HepG2 (cell line): ENCODE data around the gene EIF5. TPM values are rescaled to one million over a fixed set of nuclear protein-coding genes. Genes with fewer than 3 reads are reported as not detected.

Source experiments
- GATA4 ChIP-seq: sonication (generic); IDR thresholded peaks from 2 replicates; pipeline ENCODE4 v1.6.1; 2016; ENCODE audit warnings: antibody characterized with exemption, low read depth, borderline replicate concordance
- HDAC2 ChIP-seq: sonication (generic); formaldehyde crosslinking; IDR thresholded peaks from 2 replicates; pipeline ENCODE4 v1.4.0; 2020; ENCODE audit warnings: missing genetic modification reagents
- KLF9 ChIP-seq: IDR thresholded peaks from 2 replicates; pipeline ENCODE4 v1.6.1; 2016; ENCODE audit warnings: low read depth
- PBX2 ChIP-seq: IDR thresholded peaks from 2 replicates; pipeline ENCODE4 v1.6.1; 2016; ENCODE audit warnings: control low read depth
- RCOR2 ChIP-seq: IDR thresholded peaks from 2 replicates; pipeline ENCODE4 v1.6.1; 2016; ENCODE audit warnings: missing biosample characterization, missing genetic modification reagents
- ZMYM3 ChIP-seq: sonication (generic); formaldehyde crosslinking; IDR thresholded peaks from 2 replicates; pipeline ENCODE4 v1.5.1; 2020; ENCODE audit warnings: mild to moderate bottlenecking, missing genetic modification reagents
- ZNF180 ChIP-seq: sonication (generic); formaldehyde crosslinking; IDR thresholded peaks from 2 replicates; pipeline ENCODE4 v1.4.0; 2020; ENCODE audit warnings: low read depth, missing genetic modification reagents, borderline replicate concordance
- ZNF33B ChIP-seq: sonication (generic); formaldehyde crosslinking; IDR thresholded peaks from 2 replicates; pipeline ENCODE4 v1.5.1; 2020; ENCODE audit warnings: mild to moderate bottlenecking, missing genetic modification reagents
- ZNF709 ChIP-seq: sonication (generic); formaldehyde crosslinking; IDR thresholded peaks from 2 replicates; pipeline ENCODE4 v1.5.0; 2020; ENCODE audit warnings: mild to moderate bottlenecking, missing genetic modification reagents
- ZNF780A ChIP-seq: sonication (generic); formaldehyde crosslinking; IDR thresholded peaks from 2 replicates; pipeline ENCODE4 v1.8.0; 2022; ENCODE audit warnings: mild to moderate bottlenecking, missing genetic modification reagents, moderate library complexity
- polyA plus RNA-seq, 8 experiments: library from polyadenylated mRNA; depleted of rRNA in 3 of 8; stranded (reverse) in 7 of 8; unstranded in 1 of 8; fragments of >200 nt; fragmentation: Illumina TruSeq in 4 of 8; extraction: Trizol in 4 of 8; gene quantifications; 2 replicates each; pipeline versions ENCODE4 v1.2.1 to v1.2.3, GENCODE V29; 2011 to 2016; ENCODE audit warnings: low read depth in 4 of 8, missing spikeins in 1 of 8, mixed read lengths in 1 of 8; ENCODE audit not compliant: insufficient read depth in 1 of 8
- total RNA-seq, 5 experiments: library from RNA; depleted of rRNA; stranded (reverse); fragments of >200 nt; fragmentation: Illumina TruSeq; extraction: Trizol; gene quantifications; 2 replicates each; pipeline ENCODE4 v1.2.3, GENCODE V29; 2016; ENCODE audit warnings: low read depth in 1 of 5
- TF ChIP-seq, protein P1 (sequence below): sonication (generic); formaldehyde crosslinking; IDR thresholded peaks from 2 replicates; pipeline ENCODE4 v1.4.0; 2020; ENCODE audit warnings: missing genetic modification reagents, borderline replicate concordance
- TF ChIP-seq, protein P2 (sequence below): IDR thresholded peaks from 2 replicates; pipeline ENCODE4 v1.4.0; 2020; ENCODE audit warnings: mild to moderate bottlenecking, missing genetic modification reagents
- TF ChIP-seq, protein P3 (sequence below): sonication (generic); formaldehyde crosslinking; IDR thresholded peaks from 2 replicates; pipeline ENCODE4 v1.8.0; 2022; ENCODE audit warnings: missing genetic modification reagents, mild to moderate bottlenecking, borderline replicate concordance
- TF ChIP-seq, protein P4 (sequence below): IDR thresholded peaks from 2 replicates; pipeline ENCODE4 v1.6.1; 2016; ENCODE audit warnings: low read depth, borderline replicate concordance
- TF ChIP-seq, protein P5 (sequence below): sonication (generic); formaldehyde crosslinking; conservative IDR thresholded peaks from 2 replicates; pipeline ENCODE4 v1.5.0; 2020; ENCODE audit warnings: missing genetic modification reagents

The EIF5 gene
- total and polyA plus RNA-seq, 2 of the 13 experiments (the other 11 are each of a cell fraction or from before 2014, with no cell fraction given), result 189 to 281 TPM

DNA sequence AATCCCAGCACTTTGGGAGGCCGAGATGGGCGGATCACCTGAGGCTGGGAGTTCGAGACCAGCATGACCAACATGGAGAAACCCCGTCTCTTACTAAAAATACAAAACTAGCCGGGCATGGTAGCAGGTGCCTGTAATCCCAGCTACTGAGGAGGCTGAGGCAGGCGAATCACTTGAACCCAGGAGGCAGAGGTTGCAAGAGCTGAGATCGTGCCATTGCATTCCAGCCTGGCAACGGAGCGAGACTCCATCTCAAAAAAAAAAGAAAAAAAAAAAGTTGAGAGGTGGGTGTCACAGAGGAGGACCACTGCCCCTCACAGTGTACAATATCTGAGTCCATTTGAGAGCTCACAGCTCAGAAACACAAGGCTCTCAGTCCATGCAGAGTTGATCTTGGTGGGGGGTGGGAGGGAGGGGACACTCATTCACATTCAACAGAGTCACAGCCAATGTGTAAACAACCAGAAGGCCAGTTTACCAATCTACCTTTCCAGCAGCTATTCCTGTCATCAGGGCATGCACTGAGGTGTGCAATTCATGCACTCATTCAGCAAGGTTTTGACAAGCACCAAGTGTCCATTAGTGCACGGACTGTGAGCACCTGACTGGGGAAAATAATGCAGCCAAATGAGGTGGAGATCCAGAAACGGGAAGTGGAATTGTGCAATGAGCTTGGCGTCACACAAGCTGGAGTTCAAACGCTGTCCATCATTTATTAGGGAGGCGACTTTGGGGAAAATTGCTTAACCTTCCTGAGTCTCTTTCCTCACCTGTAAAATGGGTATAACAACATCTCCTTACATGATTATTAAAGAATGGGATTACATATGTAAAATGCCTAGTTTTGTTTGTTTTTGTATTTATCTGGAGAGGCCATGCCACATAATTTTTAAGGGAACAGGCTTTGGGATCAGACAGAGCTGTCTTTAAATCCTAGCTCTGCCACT, 4.4 kb upstream of the EIF5 start (continued):
- TF ChIP-seq, protein P1, sequence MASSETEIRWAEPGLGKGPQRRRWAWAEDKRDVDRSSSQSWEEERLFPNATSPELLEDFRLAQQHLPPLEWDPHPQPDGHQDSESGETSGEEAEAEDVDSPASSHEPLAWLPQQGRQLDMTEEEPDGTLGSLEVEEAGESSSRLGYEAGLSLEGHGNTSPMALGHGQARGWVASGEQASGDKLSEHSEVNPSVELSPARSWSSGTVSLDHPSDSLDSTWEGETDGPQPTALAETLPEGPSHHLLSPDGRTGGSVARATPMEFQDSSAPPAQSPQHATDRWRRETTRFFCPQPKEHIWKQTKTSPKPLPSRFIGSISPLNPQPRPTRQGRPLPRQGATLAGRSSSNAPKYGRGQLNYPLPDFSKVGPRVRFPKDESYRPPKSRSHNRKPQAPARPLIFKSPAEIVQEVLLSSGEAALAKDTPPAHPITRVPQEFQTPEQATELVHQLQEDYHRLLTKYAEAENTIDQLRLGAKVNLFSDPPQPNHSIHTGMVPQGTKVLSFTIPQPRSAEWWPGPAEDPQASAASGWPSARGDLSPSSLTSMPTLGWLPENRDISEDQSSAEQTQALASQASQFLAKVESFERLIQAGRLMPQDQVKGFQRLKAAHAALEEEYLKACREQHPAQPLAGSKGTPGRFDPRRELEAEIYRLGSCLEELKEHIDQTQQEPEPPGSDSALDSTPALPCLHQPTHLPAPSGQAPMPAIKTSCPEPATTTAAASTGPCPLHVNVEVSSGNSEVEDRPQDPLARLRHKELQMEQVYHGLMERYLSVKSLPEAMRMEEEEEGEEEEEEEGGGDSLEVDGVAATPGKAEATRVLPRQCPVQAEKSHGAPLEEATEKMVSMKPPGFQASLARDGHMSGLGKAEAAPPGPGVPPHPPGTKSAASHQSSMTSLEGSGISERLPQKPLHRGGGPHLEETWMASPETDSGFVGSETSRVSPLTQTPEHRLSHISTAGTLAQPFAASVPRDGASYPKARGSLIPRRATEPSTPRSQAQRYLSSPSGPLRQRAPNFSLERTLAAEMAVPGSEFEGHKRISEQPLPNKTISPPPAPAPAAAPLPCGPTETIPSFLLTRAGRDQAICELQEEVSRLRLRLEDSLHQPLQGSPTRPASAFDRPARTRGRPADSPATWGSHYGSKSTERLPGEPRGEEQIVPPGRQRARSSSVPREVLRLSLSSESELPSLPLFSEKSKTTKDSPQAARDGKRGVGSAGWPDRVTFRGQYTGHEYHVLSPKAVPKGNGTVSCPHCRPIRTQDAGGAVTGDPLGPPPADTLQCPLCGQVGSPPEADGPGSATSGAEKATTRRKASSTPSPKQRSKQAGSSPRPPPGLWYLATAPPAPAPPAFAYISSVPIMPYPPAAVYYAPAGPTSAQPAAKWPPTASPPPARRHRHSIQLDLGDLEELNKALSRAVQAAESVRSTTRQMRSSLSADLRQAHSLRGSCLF, result no peak
- TF ChIP-seq ZNF180 (CRISPR knock-in tag) (no peak), ZNF780A (CRISPR knock-in tag) (no peak), GATA4 (no peak), ZNF33B (no peak), KLF9 (CRISPR knock-in tag) (no peak), PBX2 (peak; percentile 68), HDAC2 (CRISPR knock-in tag) (peak; percentile 53; the same call in 1 of the 2 replicates), RCOR2 (peak; percentile 87; the same call in 1 of the 2 replicates), ZMYM3 (peak; percentile 88), ZNF709 (CRISPR knock-in tag) (no peak)
- TF ChIP-seq, protein P2, sequence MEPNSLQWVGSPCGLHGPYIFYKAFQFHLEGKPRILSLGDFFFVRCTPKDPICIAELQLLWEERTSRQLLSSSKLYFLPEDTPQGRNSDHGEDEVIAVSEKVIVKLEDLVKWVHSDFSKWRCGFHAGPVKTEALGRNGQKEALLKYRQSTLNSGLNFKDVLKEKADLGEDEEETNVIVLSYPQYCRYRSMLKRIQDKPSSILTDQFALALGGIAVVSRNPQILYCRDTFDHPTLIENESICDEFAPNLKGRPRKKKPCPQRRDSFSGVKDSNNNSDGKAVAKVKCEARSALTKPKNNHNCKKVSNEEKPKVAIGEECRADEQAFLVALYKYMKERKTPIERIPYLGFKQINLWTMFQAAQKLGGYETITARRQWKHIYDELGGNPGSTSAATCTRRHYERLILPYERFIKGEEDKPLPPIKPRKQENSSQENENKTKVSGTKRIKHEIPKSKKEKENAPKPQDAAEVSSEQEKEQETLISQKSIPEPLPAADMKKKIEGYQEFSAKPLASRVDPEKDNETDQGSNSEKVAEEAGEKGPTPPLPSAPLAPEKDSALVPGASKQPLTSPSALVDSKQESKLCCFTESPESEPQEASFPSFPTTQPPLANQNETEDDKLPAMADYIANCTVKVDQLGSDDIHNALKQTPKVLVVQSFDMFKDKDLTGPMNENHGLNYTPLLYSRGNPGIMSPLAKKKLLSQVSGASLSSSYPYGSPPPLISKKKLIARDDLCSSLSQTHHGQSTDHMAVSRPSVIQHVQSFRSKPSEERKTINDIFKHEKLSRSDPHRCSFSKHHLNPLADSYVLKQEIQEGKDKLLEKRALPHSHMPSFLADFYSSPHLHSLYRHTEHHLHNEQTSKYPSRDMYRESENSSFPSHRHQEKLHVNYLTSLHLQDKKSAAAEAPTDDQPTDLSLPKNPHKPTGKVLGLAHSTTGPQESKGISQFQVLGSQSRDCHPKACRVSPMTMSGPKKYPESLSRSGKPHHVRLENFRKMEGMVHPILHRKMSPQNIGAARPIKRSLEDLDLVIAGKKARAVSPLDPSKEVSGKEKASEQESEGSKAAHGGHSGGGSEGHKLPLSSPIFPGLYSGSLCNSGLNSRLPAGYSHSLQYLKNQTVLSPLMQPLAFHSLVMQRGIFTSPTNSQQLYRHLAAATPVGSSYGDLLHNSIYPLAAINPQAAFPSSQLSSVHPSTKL, result peak; percentile 60; the same call in 1 of the 2 replicates
- TF ChIP-seq, protein P3, sequence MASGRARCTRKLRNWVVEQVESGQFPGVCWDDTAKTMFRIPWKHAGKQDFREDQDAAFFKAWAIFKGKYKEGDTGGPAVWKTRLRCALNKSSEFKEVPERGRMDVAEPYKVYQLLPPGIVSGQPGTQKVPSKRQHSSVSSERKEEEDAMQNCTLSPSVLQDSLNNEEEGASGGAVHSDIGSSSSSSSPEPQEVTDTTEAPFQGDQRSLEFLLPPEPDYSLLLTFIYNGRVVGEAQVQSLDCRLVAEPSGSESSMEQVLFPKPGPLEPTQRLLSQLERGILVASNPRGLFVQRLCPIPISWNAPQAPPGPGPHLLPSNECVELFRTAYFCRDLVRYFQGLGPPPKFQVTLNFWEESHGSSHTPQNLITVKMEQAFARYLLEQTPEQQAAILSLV (CRISPR knock-in tag), result no peak
- TF ChIP-seq, protein P4, sequence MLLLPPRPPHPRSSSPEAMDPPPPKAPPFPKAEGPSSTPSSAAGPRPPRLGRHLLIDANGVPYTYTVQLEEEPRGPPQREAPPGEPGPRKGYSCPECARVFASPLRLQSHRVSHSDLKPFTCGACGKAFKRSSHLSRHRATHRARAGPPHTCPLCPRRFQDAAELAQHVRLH, result 0 out of 2 replicates have a peak, but pooled peaks have one; percentile 32
- TF ChIP-seq, protein P5, sequence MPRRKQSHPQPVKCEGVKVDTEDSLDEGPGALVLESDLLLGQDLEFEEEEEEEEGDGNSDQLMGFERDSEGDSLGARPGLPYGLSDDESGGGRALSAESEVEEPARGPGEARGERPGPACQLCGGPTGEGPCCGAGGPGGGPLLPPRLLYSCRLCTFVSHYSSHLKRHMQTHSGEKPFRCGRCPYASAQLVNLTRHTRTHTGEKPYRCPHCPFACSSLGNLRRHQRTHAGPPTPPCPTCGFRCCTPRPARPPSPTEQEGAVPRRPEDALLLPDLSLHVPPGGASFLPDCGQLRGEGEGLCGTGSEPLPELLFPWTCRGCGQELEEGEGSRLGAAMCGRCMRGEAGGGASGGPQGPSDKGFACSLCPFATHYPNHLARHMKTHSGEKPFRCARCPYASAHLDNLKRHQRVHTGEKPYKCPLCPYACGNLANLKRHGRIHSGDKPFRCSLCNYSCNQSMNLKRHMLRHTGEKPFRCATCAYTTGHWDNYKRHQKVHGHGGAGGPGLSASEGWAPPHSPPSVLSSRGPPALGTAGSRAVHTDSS (CRISPR knock-in tag), result no peak
